Omental fat pad (tissue), 4 donors: ENCODE results near the gene VAC14. TPM values are rescaled to one million over a fixed set of nuclear protein-coding genes. Genes with fewer than 3 reads are reported as not detected.

Experiments used
- ATAC-seq: fragments of 150-250 bp; one replicate; pipeline ENCODE4 v1.9.1; 2016; ENCODE audit warnings: mild to moderate bottlenecking, moderate library complexity; ENCODE audit not compliant: low FRiP score
- DNase-seq: peaks from one replicate; pipeline ENCODE4 v3.0.0-alpha.2; 2019; ENCODE audit warnings: low spot score
- total RNA-seq, 4 donors: library from RNA; depleted of rRNA; stranded (reverse); fragments of >200 nt; gene quantifications; one replicate each; pipeline ENCODE4 v1.1.0, GENCODE V29; 2016
- TF ChIP-seq, protein P1 (sequence below), 3 donors: fragments of 450-650 bp; IDR thresholded peaks; one replicate each; pipeline ENCODE4 v1.5.1; 2016 to 2017; ENCODE audit warnings: antibody characterized with exemption in 3 of 3, mild to moderate bottlenecking in 3 of 3, moderate library complexity in 2 of 3

VAC14 gene
- total RNA-seq, 4 donors from 2014 or later: 24.0 to 44.1 (median 35.0) TPM

DNA sequence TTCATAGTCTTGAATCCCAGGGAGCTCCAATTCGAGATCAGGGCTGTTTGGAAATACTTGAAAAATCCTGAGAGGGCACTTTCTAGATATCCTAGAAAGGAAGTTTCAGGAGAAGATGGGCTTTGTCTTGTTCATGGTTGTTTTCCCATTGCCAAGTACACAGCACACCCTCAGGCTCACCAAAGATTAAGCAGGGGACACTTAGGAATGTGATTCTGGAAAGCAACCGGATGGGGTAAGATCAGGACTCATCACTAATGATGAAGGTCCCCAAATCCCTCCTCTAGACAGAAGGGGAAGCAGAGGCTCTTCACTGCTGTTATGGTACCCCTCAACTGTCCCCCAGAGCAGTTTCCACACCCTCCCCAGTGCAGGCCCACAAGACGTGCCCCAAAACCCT, 40.7 kb downstream of the VAC14 start:
- TF ChIP-seq, protein P1, sequence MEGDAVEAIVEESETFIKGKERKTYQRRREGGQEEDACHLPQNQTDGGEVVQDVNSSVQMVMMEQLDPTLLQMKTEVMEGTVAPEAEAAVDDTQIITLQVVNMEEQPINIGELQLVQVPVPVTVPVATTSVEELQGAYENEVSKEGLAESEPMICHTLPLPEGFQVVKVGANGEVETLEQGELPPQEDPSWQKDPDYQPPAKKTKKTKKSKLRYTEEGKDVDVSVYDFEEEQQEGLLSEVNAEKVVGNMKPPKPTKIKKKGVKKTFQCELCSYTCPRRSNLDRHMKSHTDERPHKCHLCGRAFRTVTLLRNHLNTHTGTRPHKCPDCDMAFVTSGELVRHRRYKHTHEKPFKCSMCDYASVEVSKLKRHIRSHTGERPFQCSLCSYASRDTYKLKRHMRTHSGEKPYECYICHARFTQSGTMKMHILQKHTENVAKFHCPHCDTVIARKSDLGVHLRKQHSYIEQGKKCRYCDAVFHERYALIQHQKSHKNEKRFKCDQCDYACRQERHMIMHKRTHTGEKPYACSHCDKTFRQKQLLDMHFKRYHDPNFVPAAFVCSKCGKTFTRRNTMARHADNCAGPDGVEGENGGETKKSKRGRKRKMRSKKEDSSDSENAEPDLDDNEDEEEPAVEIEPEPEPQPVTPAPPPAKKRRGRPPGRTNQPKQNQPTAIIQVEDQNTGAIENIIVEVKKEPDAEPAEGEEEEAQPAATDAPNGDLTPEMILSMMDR (IDR thresholded peaks at IDR 0.05): no peak
- DNase-seq: no peak
- ATAC-seq: no peak

DNA sequence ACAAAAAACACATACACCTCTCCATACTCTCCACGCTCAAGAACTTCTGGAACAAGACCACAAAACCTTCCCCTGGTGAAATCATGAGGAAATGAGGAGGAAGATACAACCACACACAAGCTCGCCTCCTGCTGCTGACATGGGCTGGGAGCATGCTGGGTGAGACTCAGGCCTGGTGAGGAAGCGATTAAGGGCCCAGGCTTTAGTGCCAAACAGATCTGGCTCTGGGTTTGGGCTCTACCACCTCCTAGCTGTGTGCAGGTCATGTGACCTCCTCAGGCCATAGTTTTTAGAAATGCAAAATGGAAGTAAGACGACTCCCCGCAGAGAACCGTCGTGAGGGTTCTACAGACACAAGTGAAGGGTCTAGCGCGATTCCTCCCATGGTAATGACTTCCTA, 41.3 kb downstream of the VAC14 start:
- DNase-seq (no peak), ATAC-seq (no peak)
- TF ChIP-seq, protein P1 (IDR thresholded peaks at IDR 0.05): no peak

DNA sequence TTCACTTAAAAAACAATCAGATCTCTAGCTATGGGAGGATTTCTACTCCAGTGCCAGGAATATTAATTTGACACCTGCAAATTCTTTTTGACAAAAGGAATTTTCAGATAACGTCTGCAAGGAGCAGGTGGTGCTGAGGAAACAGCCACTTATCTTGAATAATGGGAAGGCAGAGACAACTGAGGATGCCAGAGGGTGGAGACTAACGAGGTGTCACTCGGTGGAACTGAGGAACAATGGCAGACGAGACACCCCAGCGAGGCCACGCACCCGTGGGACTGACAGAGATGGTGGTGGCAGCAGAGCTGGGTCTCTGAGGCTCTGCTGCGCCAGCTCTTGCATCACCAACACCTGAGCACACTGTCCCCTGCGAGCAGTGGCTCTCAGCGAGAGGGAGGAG, 42.2 kb downstream of the VAC14 start:
- TF ChIP-seq, protein P1 (IDR thresholded peaks at IDR 0.05): no peak
- no peak for ATAC-seq
- DNase-seq: no peak

DNA sequence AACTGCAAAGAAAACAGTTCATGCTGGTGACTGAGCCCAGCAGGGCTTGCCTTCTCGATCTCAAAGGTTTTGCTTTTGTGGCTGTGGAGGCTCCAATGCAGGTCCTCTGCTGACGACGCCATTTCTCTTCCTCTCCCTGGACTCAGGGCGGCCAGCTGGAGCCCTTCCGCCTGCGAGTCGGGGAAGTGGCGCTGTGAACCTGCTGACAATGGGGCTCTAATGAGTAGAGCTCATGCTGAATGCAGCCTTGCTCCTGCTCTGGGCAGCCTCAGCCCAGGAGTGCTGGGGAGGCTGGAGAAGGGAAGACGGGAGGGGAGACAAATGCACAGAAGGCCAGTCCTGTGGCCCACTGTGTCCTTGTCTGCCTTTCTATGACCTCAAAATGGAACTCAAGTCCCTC, 43.8 kb downstream of the VAC14 start:
- no peak for ATAC-seq
- no peak for DNase-seq
- TF ChIP-seq, protein P1 (IDR thresholded peaks at IDR 0.05): no peak

DNA sequence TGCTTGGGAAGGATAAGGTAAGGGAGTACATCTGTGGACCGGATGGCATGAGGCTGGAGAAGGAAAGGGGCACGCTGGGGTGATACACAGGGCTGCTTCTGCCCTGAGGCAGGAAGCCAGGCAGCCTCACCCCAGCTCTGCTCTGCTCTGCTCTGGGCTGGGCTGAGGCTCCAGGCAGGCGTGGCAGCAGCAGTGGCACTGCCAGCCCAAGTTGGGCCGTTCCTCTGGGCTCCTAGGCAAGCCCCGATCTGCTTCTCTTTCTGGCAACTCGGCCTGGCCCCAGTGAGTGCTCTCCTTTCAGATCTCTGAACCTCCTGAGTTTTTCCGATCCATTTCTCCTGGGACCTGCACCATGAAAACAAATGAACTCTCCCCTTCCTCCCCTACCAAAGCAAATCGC, 44.9 kb downstream of the VAC14 start:
- ATAC-seq: no peak
- TF ChIP-seq, protein P1 (IDR thresholded peaks at IDR 0.05): no peak
- no peak for DNase-seq

DNA sequence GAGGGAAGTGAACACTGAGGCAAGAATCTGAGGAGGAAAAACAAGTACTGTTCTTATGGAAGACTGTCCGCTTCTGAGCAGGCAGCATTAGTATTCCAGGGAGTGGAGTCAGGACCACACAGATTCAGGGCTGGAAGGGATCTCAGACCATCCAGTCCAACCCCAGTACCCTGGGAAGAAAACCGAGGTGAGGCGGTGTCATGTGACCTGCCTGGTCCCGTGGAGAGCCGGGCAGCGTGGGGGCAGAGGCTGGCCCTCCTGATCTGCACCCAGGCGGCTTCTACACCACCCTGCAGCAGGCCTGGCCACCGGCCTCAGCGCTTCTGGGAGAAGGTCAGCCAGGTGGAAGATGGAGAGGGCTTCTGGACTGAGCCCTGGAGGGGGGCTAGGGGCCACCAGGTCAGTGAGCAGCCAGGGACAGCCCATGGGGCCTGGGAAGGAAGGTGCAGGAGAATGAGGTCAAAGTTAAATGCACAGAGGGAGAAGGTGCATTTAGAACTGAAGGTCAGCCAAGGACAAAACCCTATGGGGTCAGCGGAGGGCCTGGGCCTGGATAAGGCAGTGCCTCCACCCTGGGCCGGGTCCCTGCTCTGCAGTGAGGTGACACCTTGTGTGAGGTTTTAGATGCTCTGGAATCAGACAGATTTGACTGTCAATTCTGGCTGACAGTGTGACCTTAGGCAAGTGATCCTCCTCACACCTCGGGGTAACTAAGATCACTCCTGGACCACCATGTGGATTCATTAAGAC, 45.9 kb downstream of the VAC14 start:
- ATAC-seq (no peak), DNase-seq (no peak)
- TF ChIP-seq, protein P1 (IDR thresholded peaks at IDR 0.05): no peak

DNA sequence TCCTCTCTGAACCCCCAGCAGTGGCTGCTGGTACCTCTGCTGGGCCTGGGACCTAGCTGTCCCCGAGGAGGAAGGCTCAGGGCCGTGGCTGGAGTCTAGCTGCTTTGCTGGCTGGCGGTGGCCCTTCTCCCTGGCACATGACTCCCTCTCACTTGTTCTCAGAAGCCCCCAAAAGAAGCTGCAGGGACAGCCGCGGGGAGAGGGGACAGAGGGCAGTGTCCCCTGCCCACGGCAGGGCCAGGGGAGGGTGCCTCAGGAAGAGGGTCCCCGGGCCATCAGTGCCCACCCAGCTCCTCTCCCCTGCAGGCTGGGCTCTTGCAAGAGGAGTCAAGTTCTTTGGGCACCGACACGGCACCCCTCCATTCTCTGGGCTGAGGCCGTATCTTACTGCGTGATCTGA, 46.6 kb downstream of the VAC14 start:
- DNase-seq: no peak
- no peak for ATAC-seq
- TF ChIP-seq, protein P1 (IDR thresholded peaks at IDR 0.05): no peak
